GM21576 (cell line): ENCODE results near the gene CAVIN4.

Experiments used
- ATAC-seq: cut with Tn5 transposase; IDR thresholded peaks from one replicate; pipeline ENCODE4 v1.9.1; 2021; ENCODE audit warnings: mild to moderate bottlenecking, moderate library complexity; ENCODE audit not compliant: unreplicated experiment

Gene CAVIN4

DNA sequence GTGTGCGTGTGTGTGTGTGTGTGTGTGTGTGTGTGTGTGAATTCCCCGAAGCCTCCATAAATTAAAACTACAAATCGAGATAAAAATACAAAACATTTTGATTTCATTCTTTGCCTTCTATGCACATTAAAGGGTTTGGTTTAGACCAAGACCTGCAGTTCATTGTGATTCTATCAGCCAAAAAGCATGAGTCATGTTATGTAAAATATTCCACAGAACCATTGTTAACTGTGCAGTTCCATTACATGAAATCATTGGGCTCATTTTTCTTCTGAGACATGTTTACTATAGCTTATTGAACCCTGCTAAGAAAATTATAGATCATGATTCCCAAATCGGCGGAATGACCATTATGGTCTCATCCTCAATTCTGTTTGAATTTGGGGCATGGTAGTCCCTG is 11.7 kb downstream of the CAVIN4 start:
- ATAC-seq: no peak

DNA sequence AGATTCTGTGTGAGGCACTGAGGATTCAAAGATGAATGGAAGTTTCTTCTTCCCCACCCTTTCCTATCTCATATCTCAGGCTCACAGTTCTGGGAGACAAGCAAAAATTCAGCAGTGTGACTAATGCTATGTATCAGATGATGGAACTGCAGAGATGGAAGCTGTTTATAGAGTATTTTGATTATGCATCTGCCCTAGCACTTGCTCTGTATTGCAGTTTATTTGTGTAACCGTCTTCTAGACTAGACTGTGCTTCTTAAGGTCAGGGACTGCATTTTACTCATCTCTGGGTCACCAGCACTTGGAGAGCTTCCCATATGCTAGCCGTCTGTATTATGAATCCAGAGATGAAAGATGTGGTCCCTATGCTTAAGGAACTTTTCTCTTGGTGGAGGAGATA is 12.6 kb downstream of the CAVIN4 start:
- ATAC-seq: no peak

DNA sequence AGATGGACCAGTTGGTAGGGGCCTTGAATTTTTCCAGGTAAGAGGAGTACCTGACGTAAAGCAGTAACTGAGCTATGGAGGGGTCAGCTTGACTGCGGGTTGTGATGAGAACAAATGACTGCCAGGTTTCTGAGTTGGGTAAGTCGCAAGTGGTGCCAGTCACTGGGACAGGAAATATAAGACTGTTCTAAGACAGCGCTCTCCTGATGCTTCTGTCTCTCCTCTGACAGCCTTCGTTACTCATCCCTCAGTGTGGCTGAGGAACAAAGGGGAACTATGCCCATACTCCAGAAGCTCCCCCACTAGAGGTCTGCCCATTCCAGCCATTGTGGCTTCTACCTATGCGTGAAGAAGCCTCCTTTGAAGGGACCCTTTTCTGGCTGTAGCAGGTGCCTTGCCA is 13.3 kb downstream of the CAVIN4 start:
- ATAC-seq: no peak

DNA sequence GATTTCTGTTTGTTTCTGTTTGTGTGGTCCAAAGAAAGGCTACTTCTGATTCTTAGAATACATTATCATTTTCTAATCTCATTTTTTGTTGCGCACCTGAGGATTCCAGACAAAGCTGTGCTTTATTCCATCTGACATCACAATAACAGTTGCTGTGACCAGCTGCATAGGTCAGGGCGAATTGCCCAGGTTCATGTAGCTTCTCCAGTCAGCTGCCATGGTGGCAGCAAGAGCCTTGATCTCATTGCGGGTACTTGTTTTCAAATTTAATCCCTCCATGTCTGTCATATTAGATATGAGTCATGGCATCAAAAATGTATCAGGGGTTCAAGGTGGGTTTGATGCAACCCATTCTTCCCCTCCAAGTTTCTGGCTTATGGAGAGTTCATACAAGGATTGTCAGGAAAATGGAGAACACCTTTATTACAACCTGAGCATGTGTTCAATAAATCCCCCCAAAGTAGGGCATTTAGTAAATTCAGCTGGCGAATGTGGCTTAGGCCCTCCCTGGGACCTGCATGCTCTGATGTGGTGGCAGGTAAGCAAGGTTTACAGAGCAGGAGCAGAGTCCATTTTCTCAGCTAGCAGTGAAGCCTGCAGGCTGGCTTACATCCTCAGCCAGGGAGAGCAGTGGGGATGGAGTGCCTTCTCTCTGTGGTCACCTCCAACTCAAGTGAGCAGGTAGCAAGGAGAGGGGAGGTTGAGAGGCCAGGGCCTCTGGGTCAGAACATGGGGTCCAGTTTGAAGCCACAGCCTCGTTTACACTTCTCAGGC is 13.9 kb downstream of the CAVIN4 start:
- no peak for ATAC-seq

DNA sequence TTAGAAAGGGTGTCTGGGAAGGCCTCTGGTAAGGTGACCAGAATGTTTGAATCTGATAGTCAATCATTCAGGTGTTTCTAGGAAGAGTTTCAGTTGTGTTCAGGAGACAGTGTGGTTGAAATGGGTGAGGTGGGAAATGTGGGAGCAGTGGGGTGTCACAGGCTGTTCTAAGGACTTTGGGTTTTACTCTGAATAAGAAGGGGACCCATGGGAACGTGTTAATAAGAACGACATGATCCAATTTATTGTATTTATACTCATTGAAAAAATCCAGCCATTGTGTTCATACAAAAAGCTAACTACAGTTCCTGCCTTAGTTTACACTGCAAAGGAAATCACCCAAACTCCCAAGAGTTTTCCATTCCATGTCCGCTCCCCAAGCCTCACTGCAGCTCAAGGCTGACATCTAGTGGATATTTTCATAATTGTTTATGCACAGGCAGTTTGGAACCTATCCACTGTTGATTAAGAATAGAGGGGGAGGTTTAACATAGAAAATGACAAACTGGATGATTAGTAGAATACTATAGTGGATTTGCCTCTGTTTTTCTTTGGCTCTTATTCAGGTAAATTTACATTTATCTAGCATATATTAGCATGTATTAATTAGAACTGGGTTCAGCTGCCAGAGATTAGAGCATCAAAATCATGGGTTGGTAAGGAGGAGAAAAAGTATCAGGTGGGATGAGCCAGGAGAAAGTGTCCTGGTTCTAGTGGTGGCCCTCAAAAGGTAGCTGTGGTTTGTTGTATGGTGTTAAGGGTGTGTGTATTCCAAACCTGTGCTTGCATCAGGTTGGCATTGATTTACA is 17.7 kb downstream of the CAVIN4 start:
- ATAC-seq: no peak

DNA sequence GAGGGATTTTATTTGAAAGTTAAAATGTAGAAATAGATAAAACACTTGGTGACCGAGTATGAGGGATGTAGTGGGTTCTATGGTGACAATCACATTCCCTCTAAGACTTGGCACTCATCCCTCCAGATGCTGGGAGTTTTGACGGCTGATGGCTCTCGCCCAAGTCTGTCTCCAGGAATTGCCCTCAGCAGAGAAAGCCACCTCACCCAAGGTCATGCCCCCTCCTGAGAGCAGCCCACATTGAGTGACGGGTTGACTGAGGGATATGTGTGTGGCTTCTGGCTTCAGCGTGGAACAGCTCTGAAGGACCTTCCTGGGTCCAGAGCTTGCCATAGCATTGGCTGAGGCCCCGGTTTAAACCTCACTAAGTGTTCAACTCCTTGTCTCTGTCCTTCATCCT is 19.4 kb downstream of the CAVIN4 start:
- no peak for ATAC-seq

DNA sequence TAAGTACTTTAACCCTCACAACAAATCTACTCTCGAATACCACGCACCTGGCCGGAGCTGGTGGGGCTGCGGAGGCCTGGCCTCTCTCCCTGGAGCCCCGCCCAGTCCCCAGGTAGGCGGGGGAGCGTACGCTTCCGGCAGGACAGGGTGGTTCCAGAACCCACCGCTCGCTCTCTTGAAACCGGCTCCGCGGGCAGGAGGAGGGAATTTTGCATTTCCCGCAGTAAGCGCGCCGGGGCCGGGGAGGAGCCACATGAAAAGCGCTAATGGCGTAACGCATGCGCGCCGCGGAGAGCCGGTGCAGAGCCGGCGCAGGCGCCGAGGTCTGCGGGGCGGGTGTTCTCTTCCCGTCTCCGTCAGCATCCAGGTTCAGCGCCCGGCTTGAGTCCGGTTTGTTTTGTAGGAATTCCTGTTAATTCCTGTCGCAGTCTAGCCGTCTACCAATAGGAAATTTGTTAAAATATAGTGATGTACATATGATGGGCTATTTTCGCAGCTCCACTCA is 20.8 kb downstream of the CAVIN4 start:
- ATAC-seq: peak; percentile 65

DNA sequence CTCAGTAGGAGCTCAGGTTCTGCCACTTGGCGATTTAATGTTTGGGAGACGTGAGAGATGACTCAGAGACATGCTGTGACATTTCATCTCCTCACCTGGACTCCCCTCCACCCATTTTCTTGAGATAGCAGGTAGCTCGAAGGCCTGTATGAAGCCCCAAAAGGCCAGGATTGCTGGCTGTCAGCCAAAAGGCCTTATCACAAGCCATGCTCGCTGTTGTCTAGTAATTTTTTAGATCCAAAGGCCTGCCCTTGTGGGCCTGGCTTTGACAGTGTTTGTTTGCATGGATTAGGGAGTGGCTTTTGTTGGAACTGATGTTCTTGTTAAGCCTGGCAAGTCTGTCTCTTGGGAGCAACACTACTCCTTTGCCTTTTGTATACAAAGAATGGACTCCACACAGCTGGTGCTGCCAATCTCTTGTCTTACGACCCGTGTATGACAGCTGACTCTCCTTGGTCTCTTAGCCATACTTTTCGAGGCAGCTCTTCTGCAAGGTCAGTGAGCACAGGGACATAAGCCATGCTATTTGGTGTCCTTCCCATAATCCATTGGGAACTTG is 22.7 kb downstream of the CAVIN4 start:
- no peak for ATAC-seq

DNA sequence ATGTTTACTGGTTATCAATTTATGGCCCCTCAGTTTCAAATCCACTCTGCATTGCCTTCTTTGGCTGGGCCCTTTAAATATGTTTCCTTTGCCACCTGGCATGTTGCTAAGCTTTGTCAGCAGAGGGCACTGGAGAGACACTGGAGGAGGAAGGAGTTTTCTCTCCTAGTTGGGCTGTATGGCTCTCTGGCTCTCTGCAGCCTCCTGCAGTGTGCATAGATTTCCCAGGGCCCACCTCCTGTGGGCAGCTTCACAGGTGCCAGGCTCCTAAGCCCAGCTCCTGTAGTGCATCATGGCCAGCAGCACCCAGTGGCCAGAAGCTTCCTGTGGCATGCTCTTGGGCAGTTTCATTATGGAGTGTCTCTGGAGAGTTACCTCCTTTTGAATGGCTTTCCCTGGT is 23.3 kb downstream of the CAVIN4 start:
- peak; percentile 48 for ATAC-seq

DNA sequence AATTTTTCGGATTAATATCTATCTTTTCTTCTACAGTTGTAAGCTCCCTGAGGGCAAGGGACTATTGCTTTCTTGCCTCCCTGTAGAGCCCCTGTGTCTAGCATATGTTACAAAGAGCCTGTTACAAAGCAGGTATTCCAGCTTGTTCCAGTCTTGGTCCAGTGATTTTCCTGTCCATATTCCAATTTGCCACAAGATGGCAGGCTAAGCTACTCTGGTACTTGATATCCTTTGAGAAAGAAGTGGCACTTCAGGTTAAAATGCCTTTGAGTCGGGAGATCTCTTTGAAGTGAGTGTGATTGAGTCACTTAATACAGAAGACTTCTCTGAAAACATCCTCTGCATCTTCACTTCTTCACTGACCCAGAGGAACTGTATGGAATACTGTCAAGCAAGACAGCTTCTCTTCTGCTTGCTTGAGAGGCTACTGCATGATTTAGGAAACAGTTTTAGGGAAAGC is 24.5 kb downstream of the CAVIN4 start:
- ATAC-seq: no peak

DNA sequence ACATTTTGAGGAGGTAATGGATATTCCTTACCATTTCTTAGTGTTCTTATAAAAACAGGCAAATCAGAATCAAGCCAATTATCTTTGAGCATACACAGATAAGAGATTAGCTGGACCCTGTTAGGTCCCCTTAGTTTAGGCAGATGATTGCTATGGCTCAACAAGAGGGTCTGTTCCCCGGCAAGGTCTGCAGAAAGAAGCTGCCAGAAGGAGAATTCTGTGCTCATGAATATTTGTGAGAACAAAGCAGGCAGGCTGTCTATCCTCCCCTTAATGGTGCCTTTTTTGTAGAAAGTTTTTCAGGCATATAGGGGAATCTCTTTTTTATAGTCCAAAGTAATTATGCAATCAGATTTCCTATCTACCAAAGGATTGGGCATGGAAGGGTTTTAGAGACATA is 27.5 kb downstream of the CAVIN4 start:
- ATAC-seq: no peak

DNA sequence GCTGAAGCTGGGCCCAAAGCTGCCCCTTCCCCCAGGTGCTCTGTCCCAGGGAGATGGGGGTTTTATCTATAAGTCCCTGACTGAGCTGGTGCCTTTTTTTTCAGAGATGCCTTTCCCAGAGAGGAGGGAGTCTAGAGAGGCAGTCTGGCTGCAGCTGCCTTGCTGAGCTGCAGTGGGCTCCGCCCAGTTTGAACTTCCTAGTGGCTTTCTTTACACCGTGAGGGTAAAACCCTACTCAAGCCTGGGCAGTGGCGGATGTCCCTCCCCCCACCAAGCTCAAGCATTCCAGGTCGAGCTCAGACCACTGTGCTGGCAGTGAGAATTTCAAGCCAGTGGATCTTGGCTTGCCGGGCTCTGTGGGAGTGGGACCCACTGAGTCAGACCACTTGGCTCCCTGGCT is 41.3 kb downstream of the CAVIN4 start:
- ATAC-seq: no peak

DNA sequence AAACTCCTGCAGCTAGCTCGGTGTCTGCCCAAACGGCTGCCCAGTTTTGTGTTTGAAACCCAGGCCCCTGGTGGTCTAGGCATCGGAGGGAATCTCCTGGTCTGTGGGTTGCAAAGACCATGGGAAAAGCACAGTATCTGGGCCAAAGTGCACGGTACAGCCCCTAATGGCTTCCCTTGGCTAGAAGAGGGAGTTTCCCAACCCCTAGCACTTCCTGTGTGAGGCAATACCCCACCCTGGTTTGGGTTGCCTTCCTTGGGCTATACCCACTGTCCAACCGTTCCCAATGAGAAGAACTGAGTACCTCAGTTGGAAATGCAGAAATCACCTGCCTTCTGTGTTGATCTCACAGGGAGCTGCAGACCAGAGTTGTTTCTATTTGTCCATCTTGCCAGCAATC is 41.8 kb downstream of the CAVIN4 start:
- no peak for ATAC-seq

DNA sequence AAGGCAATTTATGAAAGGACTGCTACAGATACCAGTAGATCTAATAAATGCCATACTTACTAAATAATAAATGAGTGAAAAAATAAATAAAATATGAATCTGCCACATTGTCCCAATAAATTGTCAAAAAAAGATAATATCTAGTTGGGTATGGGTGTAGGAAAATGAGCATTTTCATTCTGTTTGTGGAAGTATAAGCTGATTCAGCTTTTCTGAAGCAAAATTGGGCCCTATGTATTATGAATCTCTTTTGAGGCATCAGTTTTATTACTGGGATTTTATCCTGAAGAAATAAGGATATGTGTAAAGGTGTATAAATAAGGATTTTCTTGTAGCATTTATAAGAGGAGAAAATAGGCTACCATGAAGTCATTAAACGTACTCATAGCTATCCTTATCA is 46.1 kb downstream of the CAVIN4 start:
- no peak for ATAC-seq

DNA sequence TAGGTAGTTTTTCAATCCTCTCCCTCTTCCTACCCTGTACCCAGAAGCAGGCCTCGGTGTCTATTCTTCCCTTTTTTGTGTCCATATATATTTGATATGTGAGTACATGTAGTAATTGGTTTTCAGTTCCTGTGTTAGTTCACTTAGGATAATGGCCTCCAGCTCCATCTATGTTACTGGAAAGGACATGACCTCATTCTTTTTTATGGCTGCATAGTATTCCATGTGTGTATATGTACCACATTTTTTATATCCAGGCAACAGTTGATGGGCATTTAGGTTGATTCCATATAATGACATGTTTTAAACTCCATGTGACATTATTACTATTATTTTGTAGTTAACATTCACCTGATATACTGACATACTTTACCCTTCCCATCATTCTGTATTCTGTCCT is 49.1 kb downstream of the CAVIN4 start:
- no peak for ATAC-seq

DNA sequence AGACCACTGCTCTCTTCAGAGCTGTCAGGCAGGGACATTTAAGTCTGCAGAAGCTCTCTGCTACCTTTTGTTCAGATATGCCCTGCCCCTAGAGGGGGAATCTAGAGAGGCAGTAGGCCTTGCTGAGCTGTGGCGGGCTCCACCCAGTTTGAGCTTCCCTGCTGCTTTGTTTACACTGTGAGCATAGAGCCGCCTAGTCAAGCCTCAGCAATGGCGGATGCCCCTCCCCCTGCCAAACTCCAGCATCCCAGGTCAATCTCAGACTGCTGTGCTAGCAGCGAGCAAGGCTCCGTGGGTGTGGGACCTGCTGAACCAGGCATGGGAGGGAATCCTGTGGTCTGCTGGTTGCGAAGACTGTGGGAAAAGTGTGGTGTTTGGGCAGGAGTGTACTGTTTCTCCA is 59.9 kb downstream of the CAVIN4 start:
- ATAC-seq: no peak
